HG03159 (cell line): ENCODE measurements around the gene TCEAL4.
A peak's percentile ranks its signal among the peaks of the same experiment; 100 is the strongest.
"Not testable (repeated sequence)": the region's sequence is repeated elsewhere in the genome, so short reads cannot be mapped to it uniquely, and the experiment has no call there.

Source experiments
- ATAC-seq: cut with Tn5 transposase; IDR thresholded peaks from one replicate; pipeline ENCODE4 v1.9.1; 2021; ENCODE audit warnings: mild to moderate bottlenecking, moderate library complexity; ENCODE audit not compliant: unreplicated experiment

The TCEAL4 gene

DNA sequence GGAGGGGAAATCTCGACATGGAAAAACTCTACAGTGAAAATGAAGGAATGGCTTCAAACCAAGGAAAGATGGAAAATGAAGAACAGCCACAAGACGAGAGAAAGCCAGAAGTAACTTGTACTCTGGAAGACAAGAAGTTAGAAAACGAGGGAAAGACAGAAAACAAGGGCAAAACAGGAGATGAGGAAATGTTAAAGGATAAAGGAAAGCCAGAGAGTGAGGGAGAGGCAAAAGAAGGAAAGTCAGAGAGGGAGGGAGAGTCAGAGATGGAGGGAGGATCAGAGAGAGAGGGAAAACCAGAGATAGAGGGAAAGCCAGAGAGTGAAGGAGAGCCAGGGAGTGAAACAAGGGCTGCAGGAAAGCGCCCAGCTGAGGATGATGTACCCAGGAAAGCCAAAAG, 1.3 kb downstream of the TCEAL4 start:
- no peak for ATAC-seq

DNA sequence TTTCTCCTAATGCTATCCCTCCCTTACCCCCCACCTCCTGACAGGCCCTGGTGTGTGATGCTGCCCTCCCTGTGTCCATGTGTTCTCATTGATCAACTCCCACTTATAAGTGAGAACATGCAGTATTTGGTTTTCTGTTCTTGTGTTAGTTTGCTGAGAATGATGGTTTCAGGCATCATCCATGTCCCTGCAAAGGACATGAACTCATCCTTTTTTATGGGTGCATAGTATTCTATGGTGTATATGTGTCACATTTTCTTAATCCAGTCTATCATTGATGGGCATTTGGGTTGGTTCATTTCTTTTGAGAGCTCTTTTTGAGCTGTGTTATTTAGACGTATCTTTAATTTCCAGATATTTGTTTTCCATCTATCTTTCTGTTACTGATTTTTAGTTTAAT, 7.0 kb downstream of the TCEAL4 start:
- ATAC-seq: not testable (repeated sequence)

DNA sequence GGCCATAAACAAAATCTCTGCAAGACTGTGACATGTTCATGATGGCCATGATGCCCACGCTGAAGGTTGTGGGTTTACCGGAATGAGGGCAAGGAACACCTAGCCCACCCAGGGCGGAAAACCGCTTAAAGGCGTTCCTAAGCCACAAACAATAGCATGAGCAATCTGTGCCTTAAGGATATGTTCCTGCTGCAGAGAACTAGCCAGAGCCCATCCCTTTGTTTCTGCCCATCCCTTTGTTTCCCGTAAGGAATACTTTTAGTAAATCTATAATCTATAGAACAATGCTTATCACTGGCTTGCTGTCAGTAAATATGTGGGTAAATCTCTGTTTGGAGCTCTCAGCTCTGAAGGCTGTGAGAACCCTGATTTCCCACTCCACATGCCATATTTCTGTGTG, 9.9 kb downstream of the TCEAL4 start:
- ATAC-seq: not testable (repeated sequence)

DNA sequence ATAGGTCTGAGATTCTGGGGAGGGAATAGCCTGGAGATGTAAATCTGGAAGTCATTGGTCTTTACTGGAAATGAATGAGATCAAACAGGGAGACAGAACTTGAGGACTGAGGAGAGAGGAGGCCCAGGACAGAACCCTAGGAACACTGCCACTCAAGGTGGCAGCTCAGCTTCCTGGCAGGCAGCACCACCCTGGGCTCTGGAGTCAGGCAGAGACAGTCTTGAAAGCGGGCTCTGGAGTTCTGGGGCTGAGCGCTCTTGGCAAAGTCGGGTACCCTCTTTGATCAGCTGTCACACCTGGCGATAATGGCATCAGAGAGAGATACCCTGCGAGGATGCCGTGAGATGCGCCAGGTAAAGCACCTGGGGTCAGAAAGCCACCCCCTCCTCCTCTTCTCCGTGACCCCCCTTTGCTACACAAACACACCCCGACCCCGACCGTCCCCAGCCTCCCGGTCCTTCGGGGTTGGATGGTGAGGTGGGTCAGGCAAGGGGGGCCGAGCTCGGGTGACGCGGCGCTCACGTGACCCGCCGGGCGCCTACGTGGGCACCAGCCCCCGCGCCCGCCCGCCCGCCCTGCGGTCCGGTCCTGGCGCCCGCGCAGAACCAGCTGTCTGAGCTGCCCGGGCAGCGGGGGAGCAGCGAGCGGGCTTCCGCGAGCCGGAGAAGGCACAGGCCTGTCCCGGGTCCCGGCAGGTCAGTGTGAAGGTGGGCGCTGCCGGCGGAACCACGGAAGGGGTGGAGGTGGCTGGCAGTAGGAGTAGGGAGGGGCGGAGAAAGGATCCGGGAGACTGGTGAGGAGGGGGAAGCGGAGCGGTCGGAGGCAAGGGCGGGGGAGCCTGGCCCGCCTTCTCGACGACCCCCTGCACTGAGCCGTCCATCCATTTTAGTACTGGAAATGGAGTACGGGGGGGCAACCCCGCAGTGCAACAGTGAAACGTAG, 22.3 kb downstream of the TCEAL4 start, which contains the start of gene TCEAL3:
TCEAL3 (plus strand) TSS at position 600 of the 942 bp plus-strand sequence. CDS start 1,102 bp downstream, outside the sequence.
- ATAC-seq: peak; percentile 53

DNA sequence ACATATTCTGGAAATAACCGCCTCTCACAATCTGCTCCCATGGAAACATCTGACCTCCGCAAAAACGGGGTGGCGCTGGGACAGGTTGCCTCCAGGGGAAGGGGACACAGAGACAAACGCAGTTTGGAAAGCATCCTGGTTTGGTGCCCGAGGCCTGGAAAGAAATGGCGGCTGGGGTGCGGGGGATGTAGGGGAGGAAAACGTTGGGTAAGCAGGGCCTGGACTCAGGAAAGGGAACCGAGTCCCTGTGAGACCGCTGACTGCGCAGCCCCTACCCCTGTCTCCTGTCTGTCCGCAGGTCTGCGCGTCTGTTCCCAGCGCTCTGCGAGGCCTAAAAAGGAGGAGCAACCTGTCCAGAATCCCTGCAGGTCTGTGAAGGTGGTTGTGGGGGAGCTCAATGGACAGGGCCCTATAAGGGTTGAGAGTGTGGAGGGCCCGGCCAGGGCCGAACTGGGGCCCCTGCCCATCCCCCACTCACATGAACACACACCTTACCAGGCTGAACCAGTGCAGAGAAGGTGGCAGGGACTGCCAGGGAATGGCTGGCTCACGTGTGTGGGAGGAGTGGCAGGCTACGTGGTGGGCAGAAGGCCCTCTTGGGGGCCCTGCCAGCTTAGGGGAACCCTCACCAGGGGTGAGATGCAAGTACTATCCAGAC, 23.1 kb downstream of the TCEAL4 start:
- peak; percentile 33 for ATAC-seq

DNA sequence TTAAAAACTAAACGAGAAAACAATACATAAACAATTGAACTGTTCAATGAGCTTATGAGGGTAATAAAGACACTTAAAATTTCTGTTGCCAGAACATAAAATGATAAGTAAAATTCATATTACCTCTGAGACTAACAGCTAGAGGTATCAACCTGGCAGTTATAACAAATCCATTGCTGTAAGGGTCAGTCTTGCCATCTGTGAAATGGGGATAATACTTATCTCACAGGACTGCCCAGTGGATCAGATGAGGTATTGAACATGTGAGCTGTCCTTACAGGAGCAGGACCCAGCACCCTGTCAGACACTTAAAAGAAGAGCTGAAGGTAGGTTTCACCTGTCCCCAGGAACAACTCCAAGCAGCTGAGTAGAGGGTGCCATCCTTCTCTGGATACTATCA, 25.0 kb downstream of the TCEAL4 start:
- ATAC-seq: no peak

DNA sequence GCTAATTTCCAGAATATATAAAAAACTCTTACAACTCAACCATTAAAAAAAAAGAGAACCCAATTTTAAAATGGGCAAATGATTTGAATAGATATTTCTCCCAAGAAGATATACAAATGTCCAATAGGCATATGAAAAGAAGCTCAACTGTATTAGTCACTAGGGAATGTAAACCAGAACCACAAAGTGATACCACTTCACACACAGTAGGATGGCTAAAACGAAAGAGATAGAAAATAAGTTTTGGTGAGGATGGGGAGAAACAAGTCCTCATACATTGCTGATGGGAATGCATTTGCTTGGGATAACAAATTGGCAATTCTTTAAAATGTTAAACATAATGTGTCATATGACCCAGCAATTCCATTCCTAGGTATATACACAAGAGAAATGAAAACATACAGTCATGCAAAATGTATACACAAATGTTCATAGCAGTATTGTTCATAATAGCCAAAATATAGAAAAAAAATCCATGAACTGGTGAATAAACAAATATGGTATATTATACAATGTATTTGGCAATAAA, 28.1 kb downstream of the TCEAL4 start:
- no peak for ATAC-seq

DNA sequence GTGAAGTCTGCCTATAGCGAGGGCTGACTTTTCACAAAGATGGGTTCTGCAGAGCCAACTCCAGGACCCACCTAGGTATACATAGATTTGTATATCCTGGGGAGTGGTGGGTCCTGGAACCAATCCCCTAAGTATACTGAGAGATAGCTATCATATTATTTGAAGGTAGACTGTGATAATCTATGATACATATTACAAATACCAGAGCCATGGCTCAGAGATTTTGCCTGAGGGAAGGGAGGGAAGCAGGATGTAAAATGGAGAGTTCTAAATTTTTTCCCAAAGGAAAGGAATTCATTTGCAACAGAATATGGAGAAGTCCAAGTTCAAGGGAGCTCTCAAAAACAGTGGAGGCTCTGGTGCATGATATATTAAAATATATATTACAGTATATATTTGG, 29.7 kb downstream of the TCEAL4 start:
- ATAC-seq: no peak

DNA sequence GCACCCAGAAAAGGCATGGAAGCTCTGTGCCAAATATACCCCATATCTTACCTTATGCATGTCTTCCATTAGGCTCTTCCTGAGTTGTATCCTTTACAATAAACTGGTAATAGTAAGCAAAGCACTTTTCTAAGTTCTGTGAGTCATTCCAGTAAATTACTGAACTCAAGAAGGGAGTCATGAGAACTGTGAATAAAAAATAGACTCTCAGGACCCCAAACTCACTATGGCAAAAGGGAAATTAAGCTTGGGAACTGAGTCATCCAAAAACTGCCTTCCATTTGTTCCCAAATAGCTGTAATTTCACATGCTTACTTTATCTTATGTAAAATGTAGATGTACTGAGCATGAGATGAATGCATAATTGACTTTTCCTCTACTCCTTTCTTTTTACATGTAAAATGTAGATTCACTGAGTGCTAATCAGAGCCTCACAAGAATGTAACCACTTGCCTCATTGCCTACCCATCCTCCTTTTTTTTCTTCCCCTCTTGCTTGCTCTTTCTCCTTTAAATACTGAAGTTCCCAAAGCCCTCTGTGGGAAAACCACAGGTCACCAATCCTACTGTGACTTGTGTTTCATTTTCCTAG, 30.6 kb downstream of the TCEAL4 start:
- ATAC-seq: no peak

DNA sequence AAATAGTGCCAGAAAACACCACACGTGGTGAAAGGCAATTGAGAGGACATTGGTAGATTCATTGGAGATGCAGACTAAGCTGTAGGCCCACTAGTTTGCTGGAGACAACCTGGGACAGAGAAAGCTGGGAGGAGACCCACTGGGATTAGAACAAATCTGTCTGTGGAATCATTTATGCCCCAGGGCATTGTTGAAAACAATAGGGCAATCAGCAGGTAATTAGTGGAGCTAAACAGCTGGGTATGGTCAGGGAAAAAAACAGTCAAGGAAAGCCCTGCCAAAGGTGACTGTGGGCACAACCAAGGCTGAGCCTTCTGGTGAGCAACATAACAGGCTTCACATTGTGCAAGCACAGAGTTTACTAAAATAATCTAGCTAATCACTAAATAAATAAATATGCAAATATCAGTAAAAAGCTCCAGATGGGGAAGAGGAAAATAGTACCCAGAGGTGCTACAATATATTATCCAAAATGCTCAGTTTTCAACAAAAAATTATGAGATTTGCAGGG, 31.4 kb downstream of the TCEAL4 start:
- ATAC-seq: no peak

DNA sequence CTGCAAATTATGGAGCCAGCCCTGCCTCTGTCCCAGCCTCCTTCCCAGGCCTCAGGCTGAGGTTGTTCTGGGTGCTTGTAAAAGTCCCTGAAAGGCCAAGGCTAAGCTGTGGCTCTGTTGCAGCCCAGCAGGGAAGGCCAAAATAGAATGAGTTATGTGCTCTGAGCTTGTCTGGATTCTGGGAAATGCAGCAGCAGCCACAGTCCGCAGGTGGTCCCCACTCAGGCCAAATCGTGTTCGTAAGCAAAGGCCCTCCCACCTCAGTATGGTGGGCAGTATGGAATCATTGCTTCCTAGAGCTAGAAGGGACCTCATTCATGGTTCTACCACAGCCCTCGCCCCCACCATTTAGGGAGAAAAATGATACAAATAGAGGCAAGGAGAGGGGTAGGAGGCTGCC, 38.8 kb downstream of the TCEAL4 start:
- ATAC-seq: no peak

DNA sequence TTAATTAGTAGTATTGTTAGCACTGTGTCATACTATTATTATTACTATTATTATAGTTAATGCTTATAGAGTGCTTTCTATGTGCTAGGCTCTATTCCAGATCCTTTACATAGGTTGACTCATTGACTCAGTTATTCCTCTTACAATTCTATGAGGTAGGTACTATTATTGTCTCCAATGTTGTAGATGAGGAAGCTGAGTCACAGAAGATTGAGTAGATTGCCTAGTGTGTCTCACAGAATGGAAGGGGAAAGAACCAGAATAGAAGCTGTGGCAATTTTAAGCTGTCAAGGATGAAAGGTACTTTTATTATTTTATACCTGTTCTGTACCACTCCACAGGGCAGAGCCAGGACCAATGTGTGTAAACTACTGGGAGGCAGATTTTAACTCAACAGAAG, 41.5 kb downstream of the TCEAL4 start:
- ATAC-seq: no peak

DNA sequence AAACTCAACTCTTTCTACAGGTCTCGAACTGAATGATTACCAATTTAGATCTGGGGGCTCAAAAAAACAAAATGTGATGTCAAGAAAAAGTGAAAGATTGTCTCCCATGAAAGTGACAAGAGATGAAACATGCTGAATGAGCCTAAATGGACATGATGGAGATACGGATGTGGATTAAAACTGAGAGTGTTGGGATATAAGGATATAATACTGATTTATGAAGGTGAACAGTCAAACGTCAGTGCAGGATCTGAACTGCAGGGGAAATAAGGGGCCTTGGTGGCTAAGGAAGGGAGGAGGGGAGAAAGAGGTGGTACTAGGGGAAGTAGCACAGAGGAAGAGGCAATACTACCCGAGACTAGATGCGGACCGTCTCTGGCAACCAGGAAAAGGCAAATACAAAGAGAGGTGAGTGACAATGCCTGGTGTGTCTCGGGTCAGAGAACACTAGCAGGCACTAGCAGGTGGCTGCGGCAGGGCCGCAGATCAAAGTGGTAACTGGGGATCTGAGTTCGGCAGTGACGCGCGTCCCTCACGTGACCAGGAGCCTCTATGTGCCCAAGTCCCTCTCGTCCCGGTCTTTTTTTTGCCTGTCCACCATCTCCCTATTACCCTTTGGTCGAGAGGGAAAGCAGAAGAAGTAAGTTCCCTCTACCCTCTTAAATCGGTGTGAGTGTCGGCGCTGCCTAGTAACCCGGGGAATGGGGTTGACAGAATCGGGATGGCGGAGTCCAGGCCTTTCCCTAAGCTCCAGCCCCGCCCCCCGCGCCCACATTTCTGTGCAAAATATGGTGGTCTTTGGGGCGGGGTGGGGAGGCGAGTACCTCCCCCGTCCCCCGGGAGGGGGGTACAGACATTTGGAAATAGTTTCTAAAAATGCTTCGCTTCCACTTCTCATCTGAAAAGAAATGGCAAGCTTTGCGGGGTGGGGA, 43.3 kb downstream of the TCEAL4 start, which contains the start of gene TCEAL1:
TCEAL1 (plus strand) TSS at position 590 of the 932 bp plus-strand sequence. CDS start 942 bp downstream, outside the sequence.
- peak; percentile 61 for ATAC-seq

DNA sequence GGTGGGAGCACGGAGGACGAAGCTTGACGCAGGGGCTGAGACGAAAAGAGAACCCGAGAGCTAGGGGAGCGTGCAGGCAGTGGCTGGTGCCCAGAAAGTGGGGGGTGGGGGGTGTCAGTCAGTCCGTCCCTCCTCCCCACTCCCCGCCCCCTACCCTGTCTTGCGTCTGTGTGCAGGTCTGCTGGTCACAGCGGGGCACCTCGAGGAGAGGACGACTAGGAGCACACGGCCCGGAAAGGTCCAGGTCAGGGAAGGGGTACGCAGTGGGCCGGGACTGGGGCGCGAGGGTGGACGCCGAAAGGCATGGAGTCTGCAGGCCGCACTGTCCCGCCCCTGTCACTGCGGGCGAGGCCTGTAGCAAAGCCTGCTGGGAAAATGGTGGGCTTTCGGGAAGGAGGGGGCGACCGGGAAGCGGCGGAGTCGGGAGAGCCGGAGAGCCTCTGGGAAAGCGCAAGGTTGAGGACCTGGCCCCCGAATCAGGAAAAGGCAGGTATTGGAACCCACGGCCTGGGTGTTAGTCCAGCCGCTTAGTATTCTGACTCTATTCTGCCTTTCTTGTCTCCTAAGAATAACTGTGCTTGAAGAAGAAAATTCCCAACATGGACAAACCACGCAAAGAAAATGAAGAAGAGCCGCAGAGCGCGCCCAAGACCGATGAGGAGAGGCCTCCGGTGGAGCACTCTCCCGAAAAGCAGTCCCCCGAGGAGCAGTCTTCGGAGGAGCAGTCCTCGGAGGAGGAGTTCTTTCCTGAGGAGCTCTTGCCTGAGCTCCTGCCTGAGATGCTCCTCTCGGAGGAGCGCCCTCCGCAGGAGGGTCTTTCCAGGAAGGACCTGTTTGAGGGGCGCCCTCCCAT, 44.2 kb downstream of the TCEAL4 start:
- peak; percentile 30 for ATAC-seq

DNA sequence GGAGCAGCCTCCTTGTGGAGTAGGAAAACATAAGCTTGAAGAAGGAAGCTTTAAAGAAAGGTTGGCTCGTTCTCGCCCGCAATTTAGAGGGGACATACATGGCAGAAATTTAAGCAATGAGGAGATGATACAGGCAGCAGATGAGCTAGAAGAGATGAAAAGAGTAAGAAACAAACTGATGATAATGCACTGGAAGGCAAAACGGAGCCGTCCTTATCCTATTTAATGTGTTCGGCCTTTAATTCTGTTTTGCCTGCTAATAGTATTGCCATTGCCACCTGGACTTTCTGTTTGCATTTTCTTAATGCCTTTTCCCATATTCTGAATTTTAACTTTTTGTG, 44.8 kb downstream of the TCEAL4 start:
- no peak for ATAC-seq

DNA sequence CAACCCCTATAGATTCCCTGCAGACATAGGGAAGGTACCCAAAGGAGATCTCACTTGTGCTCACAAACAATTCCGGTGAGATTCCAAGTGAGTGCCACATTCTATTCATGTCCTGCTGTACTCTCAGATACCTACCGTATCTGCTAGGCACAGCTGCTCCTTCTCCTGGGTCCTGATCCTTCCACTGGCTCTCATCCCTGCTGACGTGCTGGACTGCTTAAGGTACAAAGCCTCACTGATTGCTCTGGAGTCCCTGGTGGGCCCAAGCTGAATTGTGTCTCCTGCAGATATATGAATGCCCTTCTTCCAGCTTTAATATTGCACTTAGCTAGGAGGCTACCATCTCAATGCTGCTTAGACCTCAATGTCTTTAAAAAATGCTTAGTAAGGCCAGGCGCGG, 45.8 kb downstream of the TCEAL4 start:
- no peak for ATAC-seq

DNA sequence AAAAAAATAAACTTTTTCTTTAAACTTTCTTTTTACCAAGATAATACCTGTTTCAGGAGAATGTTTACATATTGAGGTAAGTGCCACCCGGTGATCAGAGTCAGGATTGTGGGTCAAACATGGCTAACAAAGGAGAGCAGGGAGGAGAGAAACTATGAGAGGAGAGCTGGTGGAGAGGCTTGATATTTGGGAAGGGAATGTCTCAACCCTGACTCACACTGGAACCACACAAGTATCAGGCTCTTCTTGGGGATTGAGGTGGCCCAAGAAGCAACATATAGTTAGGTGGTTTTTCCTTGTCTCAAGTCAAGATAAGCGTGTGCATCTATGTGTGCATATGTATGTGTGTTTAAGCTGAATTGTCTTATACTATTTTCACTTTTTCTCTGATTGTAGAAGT, 50.1 kb downstream of the TCEAL4 start:
- no peak for ATAC-seq
